NCI-H524 treated with DMSO at 0.1 percent for 48 hours (cell line): ENCODE data around the gene CCL28.

Experiments
- DNase-seq: peaks from one replicate; lab custom pipeline; 2025; lab: John Stamatoyannopoulos, UW

The CCL28 gene

DNA sequence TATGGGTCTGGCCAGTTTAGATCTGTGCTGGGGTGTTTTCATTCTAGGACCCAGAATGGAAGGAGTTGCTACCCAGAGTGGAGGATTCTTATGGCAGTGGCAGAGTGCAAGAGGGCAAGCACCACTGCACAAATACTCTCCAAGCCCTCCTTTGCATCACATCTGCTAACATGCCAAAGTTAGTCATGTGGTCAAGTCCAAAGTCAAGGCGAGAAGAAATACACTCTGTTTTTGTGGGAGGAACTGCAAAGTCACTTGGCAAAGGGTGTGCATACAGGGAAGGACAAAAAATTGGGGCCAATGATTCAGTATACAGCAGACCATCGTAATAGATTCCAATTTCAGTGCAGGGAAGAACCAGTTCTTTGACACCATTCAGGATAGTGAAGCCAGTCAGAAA is 55.1 kb downstream of the CCL28 start:
- DNase-seq: no peak

DNA sequence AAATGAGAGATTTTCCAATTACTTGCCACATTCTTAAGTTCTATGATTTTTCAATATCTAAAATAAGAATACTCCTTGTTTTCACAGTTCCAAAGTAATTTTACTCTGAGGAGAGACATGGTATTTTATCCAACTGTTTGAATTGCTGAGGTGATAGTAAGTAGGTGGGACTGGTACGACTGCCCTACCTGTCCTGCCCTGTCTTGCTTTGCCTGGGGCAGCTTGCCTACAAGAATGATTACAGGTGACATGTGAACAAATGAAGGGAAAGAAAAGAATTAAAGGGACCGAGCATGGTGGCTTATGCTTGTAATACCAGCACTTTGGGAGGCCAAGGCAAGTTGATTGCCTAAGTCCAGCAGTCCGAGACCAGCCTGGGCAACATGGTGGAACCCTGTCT is 57.4 kb downstream of the CCL28 start:
- DNase-seq: no peak

DNA sequence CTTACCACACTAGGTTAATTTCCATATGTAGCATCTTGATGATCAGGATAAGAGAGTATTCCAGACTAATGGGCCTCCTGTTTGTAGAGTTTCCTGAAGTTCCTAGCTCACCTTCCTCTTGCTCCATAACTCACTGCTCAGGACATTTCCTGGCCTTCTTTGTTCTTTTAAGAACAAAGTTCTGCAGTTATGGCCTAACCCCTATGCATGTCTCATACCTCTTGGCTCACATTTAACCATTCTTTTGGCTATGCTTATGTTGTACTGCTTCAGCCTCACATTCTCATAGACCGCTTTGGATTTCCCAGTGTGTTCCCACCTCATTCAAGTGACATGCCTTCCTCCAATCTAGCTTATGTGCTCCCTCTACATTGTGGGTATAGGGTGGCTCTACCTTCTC is 58.5 kb downstream of the CCL28 start:
- DNase-seq: no peak

DNA sequence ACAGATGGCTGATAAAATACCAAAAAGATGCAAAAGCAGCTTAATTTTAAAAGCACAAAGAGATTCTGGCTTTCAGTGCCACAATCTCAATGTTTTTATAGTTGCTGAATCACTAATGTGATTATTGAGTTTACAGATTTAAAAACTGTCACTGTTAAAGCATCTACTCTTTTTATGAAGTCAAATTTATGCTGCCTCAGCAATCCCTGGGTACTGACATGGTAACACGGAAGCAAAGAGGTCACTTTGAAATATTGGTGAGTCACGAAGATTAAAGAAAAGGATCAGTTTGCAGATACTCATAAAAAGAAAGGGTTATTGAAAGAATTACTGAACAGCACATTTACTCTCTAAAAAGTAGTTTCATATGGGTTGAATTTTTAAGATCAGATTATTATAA is 59.3 kb downstream of the CCL28 start:
- no peak for DNase-seq

GRCh38 chr5:43352131-43352530 is 60.1 kb downstream of the CCL28 start:
- DNase-seq: no peak

DNA sequence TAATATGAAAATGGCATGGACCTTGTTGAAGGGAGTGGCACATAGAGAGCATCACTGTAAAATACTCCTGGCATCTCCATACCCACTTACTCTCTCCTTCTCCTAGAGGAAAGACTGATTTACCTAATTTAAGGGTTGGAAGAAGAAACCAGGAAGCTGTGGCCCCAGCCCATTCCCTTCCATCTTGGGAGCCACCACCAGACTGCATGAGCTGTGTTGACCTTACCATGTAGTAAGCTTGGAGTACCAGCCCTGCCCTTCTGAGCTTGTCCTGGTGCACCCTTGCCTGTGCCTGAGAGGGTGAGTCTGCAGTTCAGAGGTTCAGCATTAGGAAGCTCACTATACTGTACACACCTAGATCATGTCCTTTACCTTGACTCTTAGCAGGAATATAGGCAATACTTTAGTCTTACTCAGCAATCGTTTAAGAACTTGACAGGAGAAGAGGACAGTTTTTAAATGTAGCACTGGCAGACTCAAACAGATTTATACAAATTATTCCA is 63.3 kb downstream of the CCL28 start:
- DNase-seq: no peak

GRCh38 chr5:43348207-43348606 is 64.0 kb downstream of the CCL28 start:
- DNase-seq: no peak

DNA sequence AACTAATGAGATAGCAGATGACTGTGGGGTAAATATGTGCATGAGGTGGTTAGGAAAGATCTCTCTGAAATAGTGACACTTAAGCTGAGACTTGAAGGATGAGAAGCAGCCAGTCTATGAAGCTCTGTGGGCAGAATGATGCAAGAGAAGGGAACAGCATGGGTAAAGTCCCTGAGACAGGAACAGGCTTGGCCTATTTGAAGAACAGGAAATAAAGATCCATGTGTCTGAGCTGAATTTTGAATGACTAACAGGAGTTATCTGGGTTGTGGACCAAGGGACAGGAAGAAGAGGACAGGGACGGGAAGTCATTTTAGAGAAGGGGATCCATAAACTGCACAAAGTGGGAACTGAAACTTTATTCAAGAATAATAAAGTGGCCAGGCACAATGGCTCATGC is 73.3 kb downstream of the CCL28 start:
- no peak for DNase-seq

- DNase-seq: no peak
Measured at GRCh38 chr5:43336159-43336558, 76.0 kb downstream of the CCL28 start.

DNA sequence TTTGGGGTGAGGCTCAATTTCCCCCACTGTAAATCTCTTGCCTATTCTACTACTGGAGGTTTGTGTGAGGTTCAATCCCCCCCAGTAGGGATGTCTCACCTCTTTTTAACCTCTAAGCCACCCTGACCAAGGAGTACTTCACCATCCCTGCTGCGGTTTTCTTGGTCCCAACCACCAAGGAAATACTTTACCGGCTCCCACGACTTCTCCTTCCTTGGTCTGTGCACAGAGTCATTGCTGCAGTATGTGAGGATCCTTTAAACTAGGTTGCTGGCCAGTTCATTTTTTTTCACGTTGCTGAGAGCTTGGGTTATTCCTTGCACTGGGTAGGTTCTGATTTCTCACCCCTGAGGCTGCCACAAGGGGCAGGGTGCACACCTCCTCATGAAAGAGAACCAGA is 76.5 kb downstream of the CCL28 start:
- DNase-seq: no peak

DNA sequence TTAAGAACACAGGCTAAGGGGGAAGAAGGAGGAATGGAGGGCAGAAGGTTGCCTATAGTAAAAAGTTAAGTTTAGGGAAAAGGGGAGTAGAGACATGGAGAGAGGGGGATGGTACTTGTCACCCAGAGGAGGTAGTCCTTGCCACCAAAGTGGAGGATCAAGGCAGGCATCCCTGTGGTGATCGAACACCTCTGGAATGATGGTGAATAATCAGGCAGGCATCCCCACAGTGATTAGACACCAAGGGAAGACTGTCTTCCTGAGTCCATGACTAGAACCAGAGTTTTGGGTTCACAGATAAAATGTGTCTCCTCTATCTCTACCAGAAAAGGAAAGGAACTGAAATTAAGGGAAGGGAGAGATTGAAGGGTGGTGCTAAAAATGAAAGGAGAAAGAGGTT is 79.8 kb downstream of the CCL28 start:
- DNase-seq: no peak
